ENCODE data around the gene CNTLN.
"Not testable (repeated sequence)": the region's sequence is repeated elsewhere in the genome, so short reads cannot be mapped to it uniquely, and the experiment has no call there.

CNTLN gene

DNA sequence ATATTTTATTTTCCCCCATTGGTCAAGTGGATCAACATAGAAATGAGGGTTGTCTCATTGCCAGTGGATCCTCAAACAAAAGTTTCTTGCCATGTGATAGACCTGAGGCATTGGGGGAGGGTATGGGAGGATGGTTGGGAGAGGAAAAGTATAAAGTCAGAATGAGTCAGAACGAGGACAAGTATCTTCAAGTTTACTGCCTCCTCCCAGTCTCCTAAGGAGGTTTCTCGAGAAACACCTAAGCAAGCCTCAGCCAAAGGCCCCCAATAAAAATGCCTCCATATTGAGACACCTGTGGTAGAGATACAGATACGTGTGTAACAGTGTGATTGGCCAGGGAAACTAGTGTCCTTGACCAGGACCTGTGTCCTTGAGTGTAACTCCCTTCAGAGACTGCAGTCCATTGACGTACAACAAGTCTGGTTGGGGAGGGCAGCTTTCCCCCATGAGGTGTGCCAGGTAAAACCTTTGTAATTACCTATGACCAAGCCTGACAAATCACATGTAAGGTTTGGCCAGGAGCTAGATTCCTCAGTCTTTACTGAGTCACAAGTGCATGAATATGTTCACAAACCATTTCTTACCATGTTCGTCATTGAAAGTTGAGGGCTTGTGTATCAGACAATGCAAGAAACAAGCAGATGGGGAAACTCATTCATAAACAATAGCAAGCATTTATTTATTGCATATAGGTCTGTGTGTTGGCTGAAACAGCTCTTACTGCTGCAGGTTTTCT is 245.5 kb downstream of the CNTLN start:
- TF ChIP-seq, protein P1, sequence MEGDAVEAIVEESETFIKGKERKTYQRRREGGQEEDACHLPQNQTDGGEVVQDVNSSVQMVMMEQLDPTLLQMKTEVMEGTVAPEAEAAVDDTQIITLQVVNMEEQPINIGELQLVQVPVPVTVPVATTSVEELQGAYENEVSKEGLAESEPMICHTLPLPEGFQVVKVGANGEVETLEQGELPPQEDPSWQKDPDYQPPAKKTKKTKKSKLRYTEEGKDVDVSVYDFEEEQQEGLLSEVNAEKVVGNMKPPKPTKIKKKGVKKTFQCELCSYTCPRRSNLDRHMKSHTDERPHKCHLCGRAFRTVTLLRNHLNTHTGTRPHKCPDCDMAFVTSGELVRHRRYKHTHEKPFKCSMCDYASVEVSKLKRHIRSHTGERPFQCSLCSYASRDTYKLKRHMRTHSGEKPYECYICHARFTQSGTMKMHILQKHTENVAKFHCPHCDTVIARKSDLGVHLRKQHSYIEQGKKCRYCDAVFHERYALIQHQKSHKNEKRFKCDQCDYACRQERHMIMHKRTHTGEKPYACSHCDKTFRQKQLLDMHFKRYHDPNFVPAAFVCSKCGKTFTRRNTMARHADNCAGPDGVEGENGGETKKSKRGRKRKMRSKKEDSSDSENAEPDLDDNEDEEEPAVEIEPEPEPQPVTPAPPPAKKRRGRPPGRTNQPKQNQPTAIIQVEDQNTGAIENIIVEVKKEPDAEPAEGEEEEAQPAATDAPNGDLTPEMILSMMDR (IDR thresholded peaks at IDR 0.05; ENCODE audit: control insufficient read depth, extremely low read depth, insufficient read depth): no peak
- H3K4me3 ChIP-seq (ENCODE audit: low read depth, low read length): no peak overlapping the region
- DNase-seq (ENCODE audit: low read depth): no peak

DNA sequence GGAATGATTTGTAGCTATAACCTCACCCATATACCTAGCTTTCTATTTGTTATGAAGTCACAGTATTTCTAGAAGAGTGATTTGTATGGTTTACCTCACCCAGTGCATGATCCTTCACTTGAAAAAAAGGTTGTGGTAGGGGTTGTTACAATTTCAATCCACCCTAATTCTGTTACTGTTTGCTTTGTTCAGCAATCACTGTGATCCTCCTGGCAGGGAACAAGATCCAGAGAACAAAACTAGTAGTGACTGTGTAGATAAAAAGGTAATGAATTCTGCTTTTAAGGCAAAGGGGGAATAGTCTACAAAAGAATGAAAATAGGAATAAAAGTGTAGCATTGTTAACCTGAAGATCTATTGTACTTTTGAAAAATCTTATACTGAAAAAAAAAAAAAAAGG is 252.7 kb downstream of the CNTLN start:
- no peak overlapping the region for H3K4me3 ChIP-seq (ENCODE audit: low read depth, low read length)
- TF ChIP-seq, protein P1 (IDR thresholded peaks at IDR 0.05; ENCODE audit: control insufficient read depth, extremely low read depth, insufficient read depth): no peak
- DNase-seq (ENCODE audit: low read depth): no peak

DNA sequence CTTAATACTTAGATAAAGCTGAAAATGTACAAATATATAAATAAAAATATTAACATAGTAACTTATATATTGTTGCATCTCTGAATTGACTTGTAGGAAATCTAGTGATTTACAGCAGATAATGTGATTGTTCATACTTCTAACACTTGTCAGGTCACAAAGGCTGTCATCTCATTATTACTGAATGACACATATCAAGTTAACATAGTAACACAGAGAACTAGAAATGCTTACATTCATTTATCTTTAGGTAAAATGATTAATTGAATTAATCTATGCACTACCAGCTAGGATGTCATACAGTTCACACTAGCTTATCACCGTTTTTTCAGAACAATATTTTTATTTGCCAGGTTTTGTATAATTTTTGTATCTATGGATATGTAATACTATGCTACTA is 254.2 kb downstream of the CNTLN start:
- no peak for DNase-seq (ENCODE audit: low read depth)
- H3K4me3 ChIP-seq (ENCODE audit: low read depth, low read length): no peak overlapping the region
- TF ChIP-seq, protein P1 (IDR thresholded peaks at IDR 0.05; ENCODE audit: control insufficient read depth, extremely low read depth, insufficient read depth): no peak

DNA sequence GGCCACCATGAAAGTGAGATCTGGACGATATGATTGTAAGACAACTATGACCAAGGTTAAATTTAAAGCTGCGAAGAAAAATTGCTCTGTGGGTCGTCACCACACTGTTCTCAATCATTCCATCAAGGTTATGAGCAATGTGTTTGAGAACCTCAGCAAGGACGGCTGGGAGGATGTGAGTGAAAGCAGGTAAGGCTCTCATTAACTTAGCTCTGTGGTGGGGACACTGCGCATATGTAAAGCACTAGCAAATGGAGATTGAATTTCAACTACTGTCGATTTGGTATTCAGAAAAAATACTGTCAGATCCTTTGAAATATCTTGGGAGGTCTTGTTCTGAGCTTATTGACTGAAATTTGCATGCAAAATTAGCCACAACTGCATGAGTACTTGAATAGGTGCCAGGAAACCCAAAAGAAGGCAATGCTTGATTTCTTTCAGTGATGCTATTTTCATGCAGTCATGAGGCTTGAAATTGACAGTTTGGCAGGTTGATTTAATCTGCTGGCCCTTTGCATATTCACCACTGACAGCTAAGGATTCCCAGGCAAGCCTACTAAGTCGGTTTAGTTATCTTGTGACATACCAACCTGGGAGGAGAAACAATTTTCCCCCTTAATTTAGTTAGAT is 260.2 kb downstream of the CNTLN start:
- no peak for DNase-seq (ENCODE audit: low read depth)
- H3K4me3 ChIP-seq (ENCODE audit: low read depth, low read length): no peak overlapping the region
- TF ChIP-seq, protein P1 (IDR thresholded peaks at IDR 0.05; ENCODE audit: control insufficient read depth, extremely low read depth, insufficient read depth): no peak

DNA sequence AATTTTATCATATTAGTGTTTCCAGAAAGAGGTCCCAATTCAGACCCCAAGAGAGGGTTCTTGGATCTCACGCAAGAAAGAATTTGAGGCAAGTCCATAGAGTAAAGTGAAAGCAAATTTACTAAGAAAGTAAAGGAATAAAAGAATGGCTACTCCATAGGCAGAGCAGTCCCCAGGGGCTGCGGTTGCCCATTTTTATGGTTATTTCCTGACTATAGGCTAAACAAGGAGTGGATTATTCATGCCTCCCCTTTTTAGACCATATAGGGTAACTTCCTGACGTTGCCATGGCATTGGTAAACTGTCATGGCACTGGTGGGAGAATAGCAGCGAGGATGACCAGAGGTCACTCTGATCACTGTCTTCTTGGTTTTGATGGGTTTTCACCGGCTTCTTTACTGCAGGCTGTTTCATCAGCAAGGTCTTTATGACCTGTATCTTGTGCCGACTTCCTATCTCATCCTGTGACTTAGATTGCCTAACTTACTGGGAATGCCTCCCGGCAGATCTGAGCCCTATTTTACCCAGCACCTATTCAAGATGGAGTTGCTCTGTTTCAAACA is 262.4 kb downstream of the CNTLN start:
- not testable (repeated sequence) for H3K4me3 ChIP-seq (ENCODE audit: low read depth, low read length); DNase-seq (ENCODE audit: low read depth)

DNA sequence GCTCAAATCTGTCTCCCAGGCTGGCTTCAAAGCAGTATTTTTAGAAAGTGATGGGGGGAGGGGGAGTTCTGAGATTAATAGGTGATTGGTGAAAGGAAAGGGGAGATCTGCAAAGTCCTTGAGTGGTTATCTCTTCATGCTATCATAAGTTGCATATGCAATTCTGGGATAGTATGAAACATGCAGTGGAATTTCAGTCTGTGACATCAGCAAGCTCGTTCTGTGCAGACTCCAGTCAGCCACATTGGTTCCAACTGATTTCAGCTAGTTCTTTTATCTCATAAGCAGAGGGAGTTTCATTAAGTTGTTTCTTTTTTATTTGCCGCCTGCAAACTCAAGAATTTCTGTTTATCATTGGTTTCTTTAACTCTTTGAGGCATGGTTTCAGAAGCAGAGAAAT is 263.5 kb downstream of the CNTLN start:
- DNase-seq (ENCODE audit: low read depth): no peak
- TF ChIP-seq, protein P1 (IDR thresholded peaks at IDR 0.05; ENCODE audit: control insufficient read depth, extremely low read depth, insufficient read depth): no peak
- H3K4me3 ChIP-seq (ENCODE audit: low read depth, low read length): no peak overlapping the region

DNA sequence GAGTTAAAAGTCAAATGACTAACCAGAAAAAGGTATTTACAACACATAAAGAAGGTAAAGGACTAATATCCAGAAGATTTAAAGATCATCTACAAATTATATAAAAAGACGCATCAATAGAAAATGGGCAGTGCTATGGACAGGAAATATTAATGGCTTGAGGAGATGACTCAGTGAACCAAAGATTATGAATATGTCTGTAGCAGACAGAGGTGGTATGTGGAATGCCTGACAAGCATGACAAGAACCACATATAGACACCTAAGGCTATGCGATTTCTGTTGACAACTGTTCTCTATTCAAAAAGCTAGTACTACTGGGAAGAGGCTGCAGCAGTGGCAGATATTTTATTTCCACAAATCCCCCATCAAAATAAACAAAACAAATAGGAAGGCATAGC is 267.0 kb downstream of the CNTLN start:
- no peak overlapping the region for H3K4me3 ChIP-seq (ENCODE audit: low read depth, low read length)
- no peak for DNase-seq (ENCODE audit: low read depth)
- TF ChIP-seq, protein P1 (IDR thresholded peaks at IDR 0.05; ENCODE audit: control insufficient read depth, extremely low read depth, insufficient read depth): no peak
